ENCODE results near the gene HAND2.

The HAND2 gene

GRCh38 chr4:173529477-173530325, at the start of gene HAND2:
HAND2 (minus strand) TSS chr4:173530229; CDS start chr4:173529289, 940 bp downstream.
- DNase-seq: no peak

DNA sequence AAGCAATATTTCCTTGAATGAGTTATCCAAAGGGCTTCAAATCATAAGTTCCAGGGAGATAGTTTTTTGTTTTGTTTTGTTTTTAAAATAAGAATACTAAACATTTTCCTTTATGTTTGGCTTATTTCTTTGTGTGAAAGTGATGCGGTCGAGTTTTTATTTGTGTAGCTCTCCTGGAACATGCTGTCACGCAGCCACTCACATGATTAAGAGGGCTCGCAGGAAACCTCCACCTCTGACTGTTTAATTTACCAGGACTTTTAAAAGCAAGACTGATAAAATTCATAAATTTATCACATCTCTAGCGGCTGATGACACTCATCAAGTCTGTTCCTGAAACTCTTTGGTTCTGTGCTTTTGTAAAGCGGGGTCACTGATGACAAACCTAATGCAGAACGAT, 48.9 kb upstream of the HAND2 start:
- DNase-seq: no peak

- DNase-seq: no peak
These were observed 47.9 kb upstream of the HAND2 start for GRCh38 chr4:173577963-173578362.

DNA sequence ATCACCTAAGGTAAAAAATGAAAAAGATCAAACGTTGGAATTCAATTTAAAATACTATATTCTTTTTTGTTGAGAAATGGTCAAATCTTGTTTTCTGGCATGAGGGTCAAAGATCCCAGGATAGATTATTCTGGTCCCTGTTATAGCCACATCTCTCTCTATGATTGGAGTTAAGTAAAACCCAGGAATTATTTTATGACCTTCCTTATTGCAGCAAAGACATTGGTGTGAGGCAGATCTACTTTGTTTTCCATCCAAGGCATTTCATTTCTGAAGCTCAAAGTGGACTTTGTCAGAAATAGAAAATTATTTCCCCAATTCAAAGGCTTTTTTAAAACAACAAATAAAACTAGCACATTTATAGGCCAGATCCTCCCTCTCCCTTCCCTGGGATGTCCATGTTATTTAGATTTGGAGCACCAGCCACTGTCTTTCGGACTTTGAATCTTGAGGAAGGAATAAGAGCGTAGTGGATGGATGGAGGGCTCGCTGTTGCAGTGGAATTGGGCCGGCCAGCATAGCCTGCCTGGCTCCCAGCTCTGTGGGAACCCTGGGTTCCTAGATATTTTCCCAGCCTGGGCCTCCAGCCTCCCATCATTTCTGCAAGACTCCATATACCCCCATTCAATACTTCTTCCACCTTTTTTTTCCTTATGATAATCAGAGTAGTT, 45.6 kb upstream of the HAND2 start:
- DNase-seq: no peak

DNA sequence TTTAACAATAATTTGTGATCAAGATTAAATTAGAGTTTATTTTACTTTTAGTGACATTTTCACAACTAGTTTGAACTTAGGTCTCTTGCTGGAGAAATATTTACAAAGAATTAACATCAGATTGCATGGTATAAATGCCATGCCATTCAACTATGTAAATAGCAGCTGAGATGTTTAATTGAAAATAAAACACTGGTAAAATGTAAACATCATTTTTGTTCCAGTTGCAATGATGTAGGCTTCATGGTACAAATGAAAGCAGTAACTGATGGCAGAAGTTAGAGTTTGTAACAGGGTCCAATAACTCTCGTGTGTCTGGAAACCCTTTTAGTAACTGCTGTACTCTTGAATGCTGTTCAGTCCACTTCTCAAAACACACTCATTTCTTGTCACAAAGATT, 43.7 kb upstream of the HAND2 start:
- DNase-seq: no peak

DNA sequence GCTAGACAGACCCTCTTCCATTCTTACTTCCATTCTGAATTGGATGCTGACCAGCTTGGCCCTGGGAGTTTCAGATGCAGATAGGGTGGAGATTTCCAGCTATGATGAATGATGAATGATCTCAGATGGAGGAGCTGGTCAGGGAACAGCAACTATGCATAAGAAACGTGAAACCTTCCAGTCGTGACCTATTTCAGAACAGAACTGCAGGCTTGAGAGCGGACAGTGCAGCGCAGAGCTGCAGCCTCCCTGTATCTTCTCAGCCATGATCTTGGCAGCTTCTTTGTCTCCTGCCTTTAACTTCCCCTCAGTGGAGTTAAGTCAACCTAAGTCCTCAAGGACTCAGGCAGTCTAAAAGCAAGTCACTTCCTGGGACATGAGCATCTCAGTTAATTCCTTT, 43.3 kb upstream of the HAND2 start:
- DNase-seq: no peak

DNA sequence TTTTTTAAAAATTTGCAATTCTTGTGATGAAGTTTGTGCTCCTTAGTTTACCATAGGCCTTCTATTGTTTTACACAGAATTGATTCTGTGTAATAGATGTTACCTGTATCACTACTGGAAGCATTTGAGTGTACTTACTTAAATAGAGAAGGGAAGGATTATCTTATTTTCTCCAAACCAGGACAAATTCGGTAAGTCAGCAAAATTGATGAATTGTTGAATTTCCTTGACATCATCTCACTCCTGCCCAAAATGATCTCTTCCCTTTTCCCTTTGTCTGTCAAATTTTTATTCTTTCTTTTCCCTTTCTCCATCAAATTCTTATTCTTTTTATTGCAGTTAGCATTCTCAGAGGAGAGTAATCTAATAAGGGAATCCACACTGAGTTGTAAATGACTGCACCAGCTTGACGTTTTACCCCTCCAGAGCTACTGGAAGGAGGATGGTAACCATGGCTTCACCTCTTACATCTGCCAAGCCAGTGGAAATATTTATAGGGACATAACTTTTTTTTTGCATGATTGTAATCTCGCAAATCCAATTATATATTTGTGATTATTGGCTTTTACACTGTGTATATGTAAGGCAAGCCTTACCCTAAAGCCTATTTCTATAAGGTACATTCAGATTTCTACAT, 42.6 kb upstream of the HAND2 start:
- no peak for DNase-seq

GRCh38 chr4:173571620-173572019, 41.6 kb upstream of the HAND2 start:
- DNase-seq: no peak

DNA sequence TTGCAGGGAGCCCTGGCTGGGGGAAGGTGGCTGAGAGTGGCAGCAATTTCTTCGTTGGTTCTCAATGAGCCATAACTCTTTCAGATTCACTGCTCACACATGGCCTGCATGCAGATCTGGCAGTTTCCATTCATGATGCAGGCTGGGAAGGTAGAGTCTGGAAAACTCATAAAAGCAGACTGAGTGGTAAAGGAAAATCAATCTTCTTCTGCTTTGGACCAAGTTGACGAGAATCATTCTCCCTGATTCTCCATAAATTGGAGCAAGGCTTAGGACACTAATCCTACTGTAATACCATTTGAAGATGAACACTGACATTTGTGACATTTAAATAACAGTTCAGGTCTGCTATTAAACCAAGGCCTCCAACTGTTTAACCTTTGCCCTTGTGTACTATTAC, 35.3 kb upstream of the HAND2 start:
- no peak for DNase-seq

DNA sequence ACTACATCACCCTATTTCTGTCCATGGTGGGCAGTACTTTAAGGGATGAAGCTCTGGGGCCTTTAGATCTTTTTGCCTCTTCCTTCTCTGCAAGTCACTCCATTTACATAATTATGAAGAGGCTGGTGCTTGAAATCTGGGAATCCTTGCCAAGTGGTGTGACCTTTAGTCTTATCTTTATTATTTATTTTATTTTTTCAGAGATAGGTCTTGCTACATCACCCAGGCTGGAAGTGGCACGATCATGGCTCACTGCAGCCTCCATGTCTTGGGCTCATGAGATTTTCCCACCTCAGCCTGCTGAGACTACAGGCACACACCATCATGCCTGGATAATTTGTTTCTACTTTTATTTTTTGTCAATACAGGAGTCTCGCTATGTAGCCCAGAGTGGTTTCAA, 34.4 kb upstream of the HAND2 start:
- no peak for DNase-seq

- DNase-seq: no peak
These were observed 30.9 kb upstream of the HAND2 start for GRCh38 chr4:173560896-173561295.

GRCh38 chr4:173556398-173557131, 26.5 kb upstream of the HAND2 start:
- no peak for DNase-seq

DNA sequence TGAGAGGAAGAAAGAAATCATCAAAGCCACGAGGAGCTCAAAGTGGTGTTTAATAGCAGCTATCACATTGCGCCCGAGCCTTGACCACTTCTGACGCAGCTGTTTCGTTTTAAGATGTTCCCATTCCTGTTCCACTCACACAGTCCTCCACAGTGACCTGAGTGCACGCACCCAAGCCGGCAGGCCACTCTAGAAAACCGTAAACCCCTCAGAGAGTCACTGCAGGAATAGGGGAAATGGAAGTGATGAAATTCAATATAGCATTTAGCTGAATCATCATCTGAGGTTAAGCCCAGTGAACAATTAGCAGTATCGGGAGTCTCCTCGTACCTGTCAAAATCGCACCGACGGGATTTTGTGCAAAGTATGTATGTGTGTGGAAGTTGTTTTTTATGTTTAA, 17.9 kb upstream of the HAND2 start:
- DNase-seq: no peak

DNA sequence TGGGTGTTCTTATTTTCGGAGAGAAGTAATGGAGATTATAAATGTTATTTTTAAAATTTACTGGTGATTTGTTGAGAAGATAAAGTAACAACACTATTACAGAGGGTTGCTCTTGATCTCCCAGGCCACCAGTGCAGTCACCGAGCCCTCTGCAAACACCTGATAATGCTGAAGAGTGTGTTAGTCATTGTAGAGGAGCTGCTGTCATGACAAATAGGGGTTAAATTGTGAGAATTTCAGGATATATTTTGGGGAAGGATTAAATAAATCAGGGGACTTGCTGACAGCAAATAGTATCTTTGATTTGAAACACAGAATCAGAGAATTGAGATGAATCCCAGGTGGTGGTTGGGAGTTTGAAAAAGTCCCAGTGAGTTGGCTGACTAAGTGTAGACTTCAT, 16.7 kb upstream of the HAND2 start:
- DNase-seq: no peak

DNA sequence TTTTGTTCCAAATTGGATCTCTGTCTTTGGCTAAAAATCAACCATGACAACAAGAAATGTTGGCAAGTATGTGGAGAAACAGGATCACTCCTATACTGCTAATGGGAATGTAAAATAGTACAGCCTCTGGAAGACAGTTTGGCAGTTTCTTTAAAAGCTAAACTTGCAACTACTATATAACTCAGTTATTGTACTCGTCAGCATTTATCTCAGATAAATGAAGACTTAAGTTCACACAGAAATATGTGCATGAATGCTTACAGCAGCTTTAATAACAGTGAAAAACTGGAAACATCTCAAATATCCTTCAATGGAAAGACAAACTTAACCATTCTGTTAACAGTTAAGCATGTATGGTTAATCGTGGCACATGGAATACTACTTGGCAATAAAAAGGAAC, 15.4 kb upstream of the HAND2 start:
- no peak for DNase-seq

- no peak for DNase-seq
These were observed 13.2 kb upstream of the HAND2 start for GRCh38 chr4:173543266-173543665.

- DNase-seq: no peak
These were observed 10.0 kb upstream of the HAND2 start for GRCh38 chr4:173539986-173540385.

- no peak for DNase-seq
These were observed 8.9 kb upstream of the HAND2 start for GRCh38 chr4:173538909-173539445.

DNA sequence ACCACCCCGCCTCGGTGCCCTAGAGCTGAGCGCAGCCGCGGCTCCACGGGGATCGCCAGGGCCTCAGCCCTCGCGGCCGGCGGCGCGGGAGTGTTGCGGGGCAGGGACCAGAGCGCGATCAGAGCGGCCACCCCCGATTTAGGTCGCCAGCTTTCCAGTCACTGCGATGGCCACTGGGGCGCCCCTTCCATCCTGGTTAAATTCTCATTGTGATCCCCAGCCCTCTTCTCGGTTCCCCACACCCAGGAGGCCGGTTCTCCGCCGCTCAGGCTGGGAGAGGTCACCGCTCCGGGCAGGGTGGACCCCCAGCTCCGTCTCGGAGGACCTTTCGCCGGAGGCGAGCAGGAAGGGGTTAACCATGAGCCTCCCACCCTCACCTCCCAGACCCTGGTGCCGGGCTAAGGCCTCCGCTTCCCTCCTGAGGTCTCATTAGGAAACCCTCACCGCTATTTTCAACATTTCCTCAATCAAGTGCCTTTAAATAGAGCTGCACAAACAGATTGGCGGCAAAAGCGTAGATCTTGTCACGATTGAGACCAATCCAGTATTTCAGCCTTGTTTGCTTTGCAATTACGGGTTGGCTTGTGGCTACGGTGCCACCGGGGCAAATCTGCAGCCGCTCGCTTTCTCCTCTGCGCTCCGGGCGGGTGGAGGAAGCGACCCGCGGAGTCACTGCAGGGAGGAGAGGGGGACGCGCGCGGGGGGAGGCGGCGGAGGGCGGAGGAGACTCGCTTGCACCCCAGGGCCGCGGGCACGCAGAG, 8.3 kb upstream of the HAND2 start:
- DNase-seq: no peak

GRCh38 chr4:173537613-173538147, 7.7 kb upstream of the HAND2 start:
- DNase-seq: no peak

- no peak for DNase-seq
These were observed 6.9 kb upstream of the HAND2 start for GRCh38 chr4:173536808-173537429.

All from activated CD4-positive, alpha-beta T cell treated with anti-CD3 and anti-CD28 coated beads, Interleukin-2, amount 50 U/mL, for 48 hours (primary cell).